ENCODE measurements around the gene RAB3D.
A peak's percentile ranks its signal among the peaks of the same experiment; 100 is the strongest.
"Not testable (repeated sequence)": the region's sequence is repeated elsewhere in the genome, so short reads cannot be mapped to it uniquely, and the experiment has no call there.

The RAB3D gene

DNA sequence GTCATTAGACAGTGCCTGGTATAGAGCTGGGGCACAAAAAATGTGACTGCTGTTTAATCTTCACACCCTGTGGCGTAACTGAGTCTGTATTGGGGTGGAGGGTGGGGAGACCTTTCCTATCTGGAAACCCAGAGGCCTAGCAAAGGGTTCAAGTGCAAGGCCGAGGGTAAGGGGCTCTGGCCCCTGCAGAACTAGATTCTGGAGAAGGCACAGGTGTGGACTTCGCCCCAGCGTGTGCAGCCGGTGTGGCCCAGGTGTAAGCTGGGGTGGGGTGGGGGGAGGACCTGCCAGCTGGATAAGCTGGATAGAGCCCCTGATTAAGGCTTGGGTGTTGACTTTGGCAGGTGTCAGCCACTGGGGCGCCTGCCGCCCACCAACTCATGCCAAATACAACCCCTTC lies 1.3 kb downstream of the RAB3D start:
- DNase-seq: no peak

DNA sequence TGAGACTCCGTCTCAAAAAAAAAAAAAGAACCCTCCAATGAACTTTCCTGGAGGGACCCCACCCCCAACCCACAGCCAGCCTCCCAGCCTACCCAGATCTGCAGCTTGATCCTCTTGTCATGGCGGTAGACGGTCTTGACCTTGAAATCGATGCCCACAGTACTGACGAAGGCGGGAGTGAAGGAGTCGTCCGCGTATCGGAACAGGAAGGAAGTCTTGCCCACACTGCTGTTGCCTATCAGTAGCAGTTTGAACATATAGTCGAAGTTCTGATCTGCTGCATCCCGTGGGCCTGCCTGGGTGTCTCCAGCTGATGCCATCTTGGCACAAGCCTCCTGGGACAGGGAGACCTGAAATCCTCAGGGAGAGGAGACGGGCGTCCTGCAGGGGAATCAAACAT lies 2.4 kb downstream of the RAB3D start:
- no peak for DNase-seq

DNA sequence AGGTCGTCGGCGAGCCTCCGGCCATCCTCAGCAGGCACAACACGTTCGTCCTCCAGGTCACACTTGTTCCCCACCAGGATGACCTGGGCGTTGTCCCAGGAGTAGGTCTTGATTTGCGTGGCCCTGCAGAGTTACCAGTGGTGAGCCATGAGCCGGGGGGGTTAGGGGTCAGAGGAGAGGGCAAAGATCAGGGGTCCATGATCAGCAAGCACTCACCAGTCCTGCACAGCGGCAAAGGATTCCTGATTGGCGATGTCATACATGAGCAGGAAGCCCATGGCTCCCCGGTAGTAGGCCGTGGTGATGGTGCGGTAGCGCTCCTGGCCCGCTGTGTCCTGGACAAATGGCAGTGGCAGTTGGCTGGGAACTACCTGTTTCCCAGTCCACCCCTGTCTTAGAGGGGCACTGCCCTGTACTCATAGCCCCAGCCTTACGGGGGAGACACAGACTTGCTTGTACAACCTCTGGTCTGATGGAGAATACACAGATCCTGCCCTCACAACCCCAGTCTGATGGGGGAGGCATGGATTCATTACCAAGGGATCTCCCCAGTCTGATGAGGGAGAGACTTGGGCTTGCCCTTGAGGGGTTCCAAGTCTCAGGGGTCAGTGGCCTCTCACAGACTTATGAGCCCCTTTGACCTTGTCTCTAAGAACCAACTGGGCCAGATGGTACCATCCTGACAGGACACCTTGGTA lies 3.9 kb downstream of the RAB3D start:
- no peak for DNase-seq

DNA sequence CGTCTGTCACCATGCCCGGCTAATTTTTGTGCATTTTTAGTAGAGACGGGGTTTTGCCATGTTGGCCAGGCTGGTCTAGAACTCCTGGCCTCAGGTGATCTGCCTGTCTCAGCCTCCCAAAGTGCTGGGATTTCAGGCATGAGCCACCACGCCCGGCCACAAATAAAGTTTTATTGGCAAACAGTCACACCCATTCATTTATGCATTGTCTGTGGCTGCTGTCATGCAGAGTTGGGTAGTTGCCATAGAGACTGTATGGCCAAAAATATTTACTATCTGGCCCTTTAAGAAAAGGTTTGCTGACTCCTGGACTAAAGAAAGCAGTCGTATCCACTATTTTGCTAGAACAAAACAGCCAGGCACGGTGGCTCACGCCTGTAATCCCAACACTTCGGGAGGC lies 5.6 kb downstream of the RAB3D start:
- DNase-seq: not testable (repeated sequence)

DNA sequence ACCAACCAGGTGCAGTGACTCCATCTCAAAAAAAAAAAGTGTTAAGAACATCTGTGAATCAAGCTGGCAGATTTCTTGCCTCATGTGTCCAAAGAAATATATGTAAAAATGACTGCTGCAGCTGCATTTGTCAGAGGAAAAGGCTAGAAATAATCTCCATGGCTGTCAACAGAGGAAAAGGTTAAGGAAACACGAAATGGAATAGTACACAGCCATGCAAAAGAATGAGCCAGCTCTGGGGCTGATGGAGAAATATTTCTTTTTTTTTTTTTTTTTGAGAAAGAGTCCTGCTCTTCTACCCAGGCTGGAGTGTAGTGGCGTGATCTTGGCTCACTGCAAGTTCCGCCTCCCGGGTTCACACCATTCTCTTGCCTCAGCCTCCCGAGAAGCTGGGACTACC lies 6.6 kb downstream of the RAB3D start:
- DNase-seq: no peak

DNA sequence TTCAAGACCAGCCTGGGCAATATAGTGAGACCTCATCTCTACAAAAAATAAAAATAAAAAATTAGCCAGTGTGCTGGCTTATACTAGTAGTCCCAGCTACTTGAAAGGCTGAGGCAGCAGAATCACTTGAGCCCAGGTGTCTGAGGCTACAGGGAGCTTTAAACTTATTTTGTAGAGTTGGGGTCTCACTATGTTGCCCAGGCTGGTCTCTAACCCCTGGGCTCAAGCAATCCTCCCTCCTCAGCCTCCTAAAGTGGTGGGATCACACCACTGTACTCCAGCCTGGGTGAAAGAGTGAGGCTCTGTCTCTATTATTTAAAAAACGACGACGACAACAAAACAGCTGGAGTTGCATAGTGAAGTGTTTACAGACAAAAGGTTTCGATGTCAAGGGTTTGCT lies 8.0 kb downstream of the RAB3D start:
- no peak for DNase-seq

DNA sequence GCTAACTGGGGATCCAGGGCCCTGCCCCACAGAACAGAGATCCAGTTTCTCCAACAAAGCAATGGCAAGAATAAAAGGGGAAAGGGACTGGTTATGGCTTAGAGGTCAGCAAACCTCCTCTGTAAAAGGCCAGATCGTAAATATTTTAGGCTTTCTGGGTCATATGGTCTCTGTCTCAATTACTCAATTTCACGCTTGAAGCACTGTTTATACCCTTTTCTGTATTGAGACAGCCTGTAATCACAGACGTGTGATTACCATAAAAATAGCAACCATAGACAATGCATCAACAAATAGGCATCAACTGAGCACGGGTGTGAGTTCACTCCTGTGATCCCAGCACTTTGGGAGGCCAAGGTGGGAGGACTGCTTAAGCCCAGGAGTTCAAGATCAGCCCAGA lies 9.3 kb downstream of the RAB3D start:
- DNase-seq: no peak

DNA sequence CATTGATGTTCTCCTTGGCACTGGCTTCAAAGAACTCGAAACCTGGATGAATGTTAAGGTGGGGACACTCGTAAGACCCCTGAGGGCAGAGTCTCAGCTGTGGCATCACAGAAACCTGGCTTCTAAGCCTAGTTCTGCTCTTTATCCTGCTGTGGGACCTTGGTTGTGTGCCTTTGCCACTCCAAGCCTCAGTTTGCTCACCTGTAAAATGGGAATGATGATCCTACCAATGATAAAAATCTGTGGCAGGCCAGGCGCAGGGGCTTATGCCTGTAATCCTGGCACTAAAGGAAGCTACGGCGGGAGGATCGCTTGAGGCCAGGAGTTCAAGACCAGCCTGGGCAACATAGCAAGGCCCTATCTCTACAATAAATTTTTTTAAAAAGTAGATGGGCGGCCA lies 13.9 kb downstream of the RAB3D start:
- no peak for DNase-seq

DNA sequence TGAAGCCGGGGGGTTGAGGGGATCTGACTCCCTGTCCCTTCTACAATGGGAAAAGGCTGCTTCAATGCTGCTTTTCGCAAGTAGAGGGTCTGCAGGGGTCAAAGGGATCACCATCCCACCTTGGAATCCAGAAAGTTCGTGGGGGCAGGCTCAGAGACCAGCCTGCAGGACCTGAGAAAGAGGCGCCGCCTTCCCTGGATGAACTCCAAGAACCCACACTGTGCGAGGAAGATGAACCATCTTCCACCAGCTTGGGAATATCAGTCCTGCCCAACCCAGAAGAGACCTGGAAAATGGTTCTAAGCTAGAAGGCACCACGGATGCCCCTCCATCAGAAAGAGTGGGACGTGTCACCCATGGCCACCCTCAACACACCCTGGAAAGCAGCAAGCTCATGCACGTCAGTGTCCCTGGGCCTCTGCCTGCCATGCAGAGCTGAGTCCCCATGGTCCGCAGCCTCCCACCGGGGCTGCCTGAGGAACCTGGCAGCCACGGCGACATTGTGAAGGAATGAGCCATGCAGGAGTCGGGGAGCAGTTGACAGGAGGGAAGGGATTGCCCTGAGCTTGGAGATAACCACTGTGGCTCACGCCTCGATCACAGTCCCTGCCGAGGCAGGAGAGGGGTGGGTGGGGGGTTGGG lies 14.6 kb downstream of the RAB3D start:
- DNase-seq: no peak

DNA sequence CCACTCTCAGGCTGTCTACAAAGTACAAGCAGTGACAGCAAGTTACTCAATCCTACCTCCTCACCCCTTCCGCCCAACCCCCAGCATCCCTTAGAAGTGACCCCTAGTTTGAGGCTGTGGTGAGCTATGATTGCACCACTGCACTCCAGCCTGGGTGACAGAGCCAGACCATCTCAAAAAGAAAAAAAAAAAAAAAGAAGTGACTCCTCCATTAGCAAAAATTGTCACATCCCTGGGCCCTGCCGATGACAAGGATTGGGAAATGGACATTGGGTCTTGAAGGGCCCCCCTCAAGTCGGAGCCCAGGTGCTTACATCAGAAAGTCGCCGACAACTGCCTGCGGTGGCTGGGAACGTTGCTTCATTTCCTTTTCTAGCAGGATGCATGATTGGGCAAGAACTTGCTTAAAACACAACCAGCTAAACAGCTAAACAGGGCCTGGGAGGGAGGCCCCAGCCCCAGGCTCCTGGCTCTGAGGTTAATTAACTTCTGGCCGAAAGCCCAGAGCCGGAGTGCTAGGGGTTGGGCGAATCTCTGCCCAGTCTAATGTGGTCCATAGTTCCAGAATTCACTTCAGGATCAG lies 15.3 kb downstream of the RAB3D start:
- DNase-seq: peak; percentile 89

DNA sequence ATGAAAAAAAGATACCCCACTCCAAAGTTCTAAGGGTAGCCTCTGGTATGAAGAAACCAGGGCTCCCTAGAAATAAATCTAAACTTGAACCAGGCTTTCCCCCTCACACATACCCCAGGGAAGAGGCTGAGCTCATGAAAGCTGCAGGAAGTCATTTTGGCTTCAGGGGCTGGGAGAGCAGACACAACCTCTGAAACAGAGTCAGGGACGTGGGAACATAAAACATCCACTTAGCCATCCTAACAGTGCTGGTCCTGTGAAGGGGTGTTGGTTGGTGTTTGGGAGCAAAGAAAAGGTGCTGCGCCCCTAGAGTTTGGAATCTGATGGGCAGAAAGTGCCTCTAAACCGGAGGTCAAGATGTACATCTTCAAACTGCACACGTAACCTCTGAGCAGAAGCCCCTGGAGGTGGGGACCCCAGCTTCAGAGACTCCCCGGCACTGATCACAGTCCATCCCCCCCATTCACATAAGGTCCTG lies 15.8 kb downstream of the RAB3D start:
- DNase-seq: peak; percentile 22

DNA sequence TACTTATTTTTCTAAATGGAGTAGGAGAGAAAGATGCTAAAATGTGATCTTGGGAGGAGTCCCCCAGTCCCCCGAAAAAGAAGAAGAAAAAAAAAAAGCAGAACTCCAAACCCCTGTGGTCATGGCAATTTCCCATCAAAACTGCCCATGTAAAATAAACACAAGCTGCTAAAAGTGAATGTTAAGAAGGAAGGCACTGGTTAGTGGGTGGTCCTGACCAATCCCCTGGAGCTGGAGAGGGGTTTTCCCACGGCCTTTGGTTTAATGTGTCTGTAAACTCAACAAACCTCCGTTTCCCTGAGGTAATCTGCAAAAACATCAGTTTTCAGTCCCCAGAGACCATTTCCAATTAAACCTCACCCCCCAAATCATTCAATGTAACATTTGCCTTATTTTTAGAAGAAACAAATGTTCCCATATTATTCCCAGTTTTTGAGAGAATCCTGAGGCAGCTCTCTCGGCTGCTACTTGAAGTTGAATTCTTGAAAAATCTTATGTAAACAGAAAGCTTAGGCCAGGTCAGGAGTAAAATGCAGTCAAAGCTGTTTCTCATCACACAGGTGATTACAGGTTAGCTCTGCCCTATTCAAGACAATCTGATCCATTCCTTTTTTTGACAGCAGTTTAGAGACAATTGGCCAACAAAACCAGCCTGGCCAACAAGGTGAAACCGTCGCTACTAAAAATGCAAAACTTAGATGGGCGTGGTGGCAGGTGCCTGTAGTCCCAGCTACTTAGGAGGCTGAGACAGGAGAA lies 17.0 kb downstream of the RAB3D start:
- DNase-seq: no peak

DNA sequence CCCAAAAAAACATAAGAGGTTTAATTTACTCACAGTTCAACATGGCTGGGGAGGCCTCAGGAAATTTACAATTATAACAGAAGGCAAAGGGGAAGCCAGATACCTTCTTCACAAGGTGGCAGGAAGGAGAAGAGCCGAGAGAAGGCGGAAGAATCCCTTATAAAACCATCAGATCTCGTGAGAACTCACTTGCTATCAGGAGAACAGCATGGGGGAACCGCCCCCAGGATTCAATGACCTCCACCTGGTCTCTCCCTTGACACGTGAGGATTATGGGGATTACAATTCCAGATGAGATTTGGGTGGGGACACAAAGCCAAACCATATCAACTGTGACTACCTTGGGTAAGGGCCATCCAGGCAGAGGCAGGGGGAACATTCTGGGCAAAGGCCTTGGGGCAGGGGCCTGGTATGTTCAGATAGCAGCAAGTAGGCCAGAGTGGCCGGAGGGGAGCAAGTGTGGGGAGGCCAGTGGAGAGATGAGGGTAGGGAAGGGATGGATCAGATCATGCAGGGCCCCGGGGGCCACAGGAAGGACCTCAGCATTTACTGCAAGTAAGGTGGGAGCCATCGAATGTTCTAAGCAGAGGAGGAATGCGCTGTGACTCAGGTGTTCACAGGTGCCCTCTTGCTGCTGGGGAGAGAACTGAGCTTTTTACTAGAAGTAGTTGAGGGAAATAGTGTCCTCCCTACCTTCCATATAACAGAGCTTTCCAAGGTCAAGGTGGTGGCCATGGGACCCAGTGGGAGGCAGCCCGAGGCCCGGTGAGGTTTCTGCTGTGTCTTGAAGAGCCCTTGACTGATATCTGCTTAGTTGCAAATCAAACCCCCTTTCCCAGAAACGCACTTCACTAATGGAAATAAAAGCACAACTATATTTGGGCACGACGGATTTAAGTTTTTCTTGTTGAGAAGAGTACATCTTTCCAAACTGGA lies 18.0 kb downstream of the RAB3D start:
- DNase-seq: no peak

DNA sequence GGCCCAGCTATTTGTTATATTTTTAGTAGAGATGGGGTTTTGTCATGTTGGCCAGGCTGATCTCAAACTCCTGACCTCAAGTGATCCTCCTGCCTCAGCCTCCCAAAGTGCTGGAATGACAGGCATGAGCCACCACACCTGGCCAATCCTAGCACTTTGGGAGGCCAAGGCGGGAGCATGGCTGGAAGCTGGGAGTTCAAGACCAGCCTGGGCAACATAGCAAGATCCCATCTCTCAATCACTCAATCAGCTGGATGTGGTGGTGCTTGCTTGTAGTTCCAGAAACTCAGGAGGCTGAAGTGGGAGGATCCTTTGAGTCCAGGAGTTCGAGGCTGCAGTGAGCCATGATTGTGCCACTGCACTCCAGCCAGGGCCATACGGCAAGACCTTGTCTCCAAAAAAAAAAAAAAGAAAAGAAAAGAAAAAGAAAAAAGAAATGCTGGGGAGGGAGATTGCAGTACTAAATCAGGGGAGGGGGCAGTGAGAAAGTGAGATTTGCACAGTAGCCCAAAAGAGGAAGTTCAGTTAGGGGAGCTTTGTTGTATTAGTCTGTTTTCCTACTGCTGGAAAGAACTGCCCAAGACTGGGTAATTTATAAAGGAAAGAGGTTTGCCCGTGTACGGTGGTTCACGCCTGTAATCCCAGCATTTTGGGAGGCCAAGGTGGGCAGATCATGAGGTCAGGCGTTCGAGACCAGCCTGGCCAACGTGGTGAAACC lies 19.0 kb downstream of the RAB3D start:
- not testable (repeated sequence) for DNase-seq

DNA sequence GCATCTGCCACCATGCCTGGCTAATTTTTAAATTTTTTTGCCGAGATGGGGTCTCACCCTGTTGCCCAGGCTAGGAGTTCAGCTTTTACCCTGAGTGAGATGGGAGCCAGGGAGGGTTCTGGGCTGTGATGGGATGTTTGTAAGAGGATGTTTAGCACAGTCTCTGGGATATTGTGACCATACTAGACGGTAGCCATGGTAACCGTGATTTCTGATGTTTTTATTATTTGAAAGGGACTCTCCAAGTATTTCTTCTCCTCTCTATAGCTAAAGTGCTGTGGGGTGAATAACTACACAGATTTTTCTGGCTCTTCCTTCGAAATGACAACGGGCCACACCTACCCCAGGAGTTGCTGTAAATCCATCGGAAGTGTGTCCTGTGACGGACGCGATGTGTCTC lies 33.1 kb downstream of the RAB3D start:
- DNase-seq: no peak

DNA sequence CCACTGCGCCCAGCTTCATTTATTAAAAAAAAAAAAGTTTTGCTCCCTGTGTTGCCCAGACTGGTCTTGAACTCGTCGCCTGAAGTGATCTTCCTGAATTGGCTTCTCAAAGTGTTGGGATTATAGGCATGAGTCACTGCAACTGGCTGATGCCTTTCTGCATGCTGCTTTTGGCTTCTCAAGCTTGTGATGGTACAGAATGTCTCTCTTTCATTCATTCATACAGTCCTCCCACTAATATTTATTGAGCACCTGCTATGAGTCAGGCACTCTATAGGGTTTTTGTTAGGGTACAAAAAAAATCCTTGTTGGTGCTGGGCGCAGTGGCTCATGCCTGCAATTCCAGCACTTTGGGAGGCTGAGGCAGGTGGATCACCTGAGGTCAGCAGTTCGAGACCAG lies 34.5 kb downstream of the RAB3D start:
- no peak for DNase-seq

DNA sequence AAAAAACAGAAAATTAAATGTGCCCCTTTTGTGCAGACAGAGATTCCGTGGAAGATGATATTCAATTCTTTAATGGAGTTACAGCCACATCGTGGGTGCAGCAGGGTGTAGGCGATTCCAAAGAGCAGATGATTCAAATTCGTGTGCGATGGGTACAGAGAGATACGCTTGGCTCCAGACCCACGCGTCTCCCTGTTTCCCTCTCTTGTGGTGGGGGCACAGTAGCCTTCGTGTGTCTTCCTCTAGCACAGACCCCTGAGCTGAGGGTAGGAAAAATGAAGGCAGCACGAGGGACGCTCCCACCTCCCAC lies 38.7 kb downstream of the RAB3D start:
- no peak for DNase-seq

DNA sequence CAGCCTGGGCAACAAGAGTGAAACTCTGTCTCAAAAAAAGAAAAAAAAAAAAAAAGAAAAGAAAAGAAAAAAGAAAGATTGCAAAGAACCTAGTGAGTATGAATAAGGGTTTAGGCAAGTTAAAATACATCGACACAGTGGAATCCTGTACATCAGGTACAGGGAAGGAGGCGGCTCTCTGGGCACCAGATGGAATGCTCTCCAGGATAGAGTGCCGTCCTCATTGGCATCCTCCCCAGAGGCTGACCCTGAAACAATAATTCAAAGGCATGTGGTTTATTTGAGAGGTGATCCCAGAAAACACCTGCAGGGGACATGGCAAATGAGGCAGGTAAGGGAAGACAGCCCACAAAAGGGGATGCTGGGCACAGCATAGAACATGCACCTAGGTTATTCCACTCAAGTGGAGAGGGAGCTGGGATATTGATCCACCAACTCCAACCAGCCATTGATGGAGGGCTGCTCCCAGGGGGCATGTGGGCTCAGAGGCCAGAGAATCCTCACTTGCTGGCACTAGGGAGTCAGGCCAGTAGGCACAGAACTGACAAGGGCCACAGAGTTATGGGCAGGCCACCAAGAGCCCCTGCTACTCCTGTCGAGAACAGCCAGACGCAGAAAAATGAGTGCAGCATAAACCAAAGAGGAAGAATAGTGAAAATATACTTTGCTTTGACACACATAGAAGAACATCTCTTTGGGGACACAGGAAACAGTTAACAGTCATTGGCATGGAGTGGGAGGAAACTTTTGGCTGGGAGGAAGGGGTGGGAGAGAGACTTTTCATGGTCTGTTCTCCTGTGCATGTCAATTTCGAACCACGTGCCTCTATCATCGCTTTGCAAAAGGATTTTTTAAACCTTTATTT lies 39.3 kb downstream of the RAB3D start:
- DNase-seq: no peak

DNA sequence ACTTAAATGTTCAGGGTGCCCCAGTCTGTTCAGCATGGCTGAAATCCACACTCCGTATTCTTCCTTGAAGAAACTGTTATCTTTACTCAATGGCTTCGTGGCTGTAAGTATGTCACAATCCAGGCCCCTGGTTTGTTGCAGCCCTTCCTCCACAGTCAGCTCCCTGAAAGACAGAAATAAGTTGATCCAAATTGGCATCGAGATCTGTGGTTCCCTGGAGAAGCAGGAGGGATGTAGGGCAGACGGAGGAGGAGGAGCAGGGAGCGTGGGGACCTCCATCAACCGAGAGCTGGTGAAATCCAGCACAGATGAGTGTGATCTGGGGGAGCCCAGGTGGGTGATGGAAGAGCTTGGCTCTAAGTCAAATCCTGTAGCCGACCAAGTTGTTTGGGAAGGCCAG lies 43.2 kb downstream of the RAB3D start:
- no peak for DNase-seq

DNA sequence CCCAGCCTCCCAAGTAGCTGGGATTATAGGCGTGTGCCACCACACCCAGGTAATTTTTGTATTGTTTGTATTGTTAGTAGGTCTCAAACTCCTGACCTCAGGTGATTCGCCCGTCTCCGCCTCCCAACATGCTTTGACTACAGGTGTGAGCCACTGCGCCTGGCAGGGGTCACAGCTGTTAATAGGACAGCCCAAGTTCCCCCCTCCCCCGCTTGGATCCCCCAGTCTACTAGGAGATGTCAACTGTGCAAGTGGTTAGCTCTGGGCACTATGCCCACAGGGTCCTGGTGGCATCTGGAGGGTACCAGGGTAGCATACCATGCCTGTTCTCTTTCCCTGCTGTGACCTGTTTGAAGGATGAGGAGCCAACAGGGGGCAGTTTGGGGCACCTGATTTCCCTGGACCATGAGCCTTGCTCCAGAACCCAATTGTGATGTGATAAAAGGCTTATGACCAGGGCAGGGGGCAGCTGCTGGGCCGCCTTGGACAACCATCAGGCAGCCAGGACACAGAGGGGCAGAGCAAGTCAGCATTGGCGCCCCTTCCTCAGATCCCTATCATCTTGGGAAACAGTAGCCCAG lies 43.7 kb downstream of the RAB3D start, which contains the start of gene TSPAN16:
TSS of gene TSPAN16 (plus strand) at position 496 of the 581 bp plus-strand sequence. CDS start 138 bp downstream, outside the sequence.
- no peak for DNase-seq

DNA sequence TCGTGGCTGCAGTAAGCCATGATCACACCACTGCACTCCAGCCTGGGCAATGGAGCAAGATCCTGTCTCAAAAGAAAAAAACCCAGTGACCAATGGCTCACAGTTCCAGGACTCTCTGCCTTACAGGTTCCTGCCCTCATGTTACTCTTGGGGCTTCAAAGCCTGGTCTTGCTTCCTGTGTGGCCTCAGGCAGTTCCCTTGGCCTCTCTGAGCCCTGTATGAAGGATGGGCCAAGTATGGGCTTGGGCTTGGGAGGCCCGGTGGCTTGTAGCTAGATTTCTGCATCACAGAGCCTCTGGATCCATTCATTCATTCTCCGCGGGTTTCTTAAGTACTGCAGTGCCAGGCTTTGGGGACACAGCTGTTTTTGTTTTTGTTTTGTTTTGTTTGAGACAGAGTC lies 44.3 kb downstream of the RAB3D start:
- no peak for DNase-seq
